Heart left ventricle (tissue), 16 donors: ENCODE data around the gene CFAP46. TPM values are rescaled to one million over a fixed set of nuclear protein-coding genes. Genes with fewer than 3 reads are reported as not detected.

Experiments used
- ATAC-seq, 4 donors: fragments of 200-7000 bp; cut with Tn5 transposase; one replicate each; pipeline ENCODE4 v1.9.1; 2020 to 2022; ENCODE audit warnings: moderate library complexity in 4 of 4, mild to moderate bottlenecking in 3 of 4, moderate number of reproducible peaks in 1 of 4
- DNase-seq, 5 donors: peaks; one replicate each; pipeline ENCODE4 v3.0.0-alpha.2; 2020
- H3K27ac ChIP-seq, 12 donors: fragments of 200-600 bp; sonication (generic) in 4 of 12; one replicate each; pipeline versions ENCODE4 v1.5.0 to v1.8.0; 2016 to 2022; ENCODE audit warnings: mild to moderate bottlenecking in 2 of 12
- H3K27me3 ChIP-seq, 9 donors: fragments of 200-600 bp; sonication (generic) in 2 of 9; one replicate each; pipeline versions ENCODE4 v1.5.1 to v1.8.0; 2016 to 2022; ENCODE audit warnings: mild to moderate bottlenecking in 3 of 9
- H3K36me3 ChIP-seq, 9 donors: fragments of 200-600 bp; sonication (generic) in 2 of 9; one replicate each; pipeline versions ENCODE4 v1.5.0 to v1.8.0; 2018 to 2022; ENCODE audit warnings: mild to moderate bottlenecking in 2 of 9
- H3K4me1 ChIP-seq, 12 donors: fragments of 200-600 bp; sonication (generic) in 4 of 12; one replicate each; pipeline versions ENCODE4 v1.5.0 to v1.8.0; 2016 to 2022; ENCODE audit warnings: mild to moderate bottlenecking in 3 of 12
- H3K4me3 ChIP-seq, 12 donors: fragments of 200-600 bp; sonication (generic) in 4 of 12; one replicate each; pipeline versions ENCODE4 v1.5.0 to v1.8.0; 2017 to 2022; ENCODE audit warnings: mild to moderate bottlenecking in 9 of 12, moderate library complexity in 4 of 12
- H3K9me3 ChIP-seq, 12 donors: fragments of 200-600 bp; sonication (generic) in 4 of 12; one replicate each; pipeline versions ENCODE4 v1.5.0 to v1.8.0; 2016 to 2022; ENCODE audit warnings: mild to moderate bottlenecking in 1 of 12
- CTCF ChIP-seq, 12 donors: fragments of 200-600 bp; sonication (generic) in 4 of 12; IDR thresholded peaks; one replicate each; pipeline versions ENCODE4 v1.5.0 to v1.8.0; 2018 to 2022; ENCODE audit warnings: antibody characterized with exemption in 12 of 12, mild to moderate bottlenecking in 5 of 12
- POLR2A ChIP-seq, 2 donors: fragments of 450-650 bp; IDR thresholded peaks; one replicate each; pipeline ENCODE4 v1.6.1; 2017; ENCODE audit warnings: antibody characterized with exemption in 2 of 2, mild to moderate bottlenecking in 2 of 2, moderate library complexity in 2 of 2
- WGBS, 4 donors: extraction: QIAGEN DNeasy Blood & Tissue Kit in 2 of 4; methylation state at CpG; one replicate each; pipeline versions ENCODE4 v1.1.5 to v1.1.7; 2013 to 2018; 5-methylcytosine and 5-hydroxymethylcytosine counted together
- intact Hi-C, 10 donors: fragments of 100-400 bp; cut with DNase I; formaldehyde crosslinking; loops; one replicate each; pipeline versions ENCODE4 v1.11.1 to v1.14.2; 2022
- polyA plus RNA-seq, 2 donors: library from polyadenylated mRNA; stranded (reverse); fragments of 200-250 nt; gene quantifications; one replicate each; pipeline ENCODE4 v1.2.3, GENCODE V29; 2013
- total RNA-seq, 9 donors: library from RNA; depleted of rRNA in 2 of 9; stranded (reverse); fragments of >200 nt in 2 of 9; fragmentation: NEBNext Ultra II Directional in 3 of 9; extraction: Animal tissue kit (Norgen Biotek cat#: 25700) in 3 of 9; gene quantifications; one replicate each; pipeline versions ENCODE4 v1.1.0 to v1.2.4, GENCODE V29; 2016 to 2023
- donor health status: ischemic (EF 13 %, LVEDD 7.1; RV severe dilation, severe dysfunction).
- donor health status: healthy with polysubstance abuse.
- donor health status: DM: no; HTN: yes; CAD: no.
- donor health status: DM: no; HTN: no; CAD: no.
- donor health status: ischemic (EF 25% LVEDD 6.9; RV normal size, moderate dysfunction).
- donor health status: ischemic (EF 25% LVEDD 5.7; RV mildly dilated, moderate dysfunction).
- donor health status: healthy.
- donor health status: DM: yes; HTN: yes; CAD: no.
- donor health status: ischemic (EF 35%, LVEDD 5.7; RV mildly dilated, moderate dysfunction).
- donor health status: nonischemic (EF 11% LVEDD 7.7; RV severe dilation, severe dysfunction).
- donor health status: DM: yes; HTN: yes; CAD: no.
- donor health status: PGD.
- donor health status: ischemic (EF 29% LVEDD 5.4; RV normal size, mild dysfunction).
- donor health status: nonischemic (EF 23%, LVEDD 6.1; RV moderate dilation, normal function).

Gene CFAP46
- total and polyA plus RNA-seq, 11 donors = 0.61 to 1.8 (median 0.95) TPM

DNA sequence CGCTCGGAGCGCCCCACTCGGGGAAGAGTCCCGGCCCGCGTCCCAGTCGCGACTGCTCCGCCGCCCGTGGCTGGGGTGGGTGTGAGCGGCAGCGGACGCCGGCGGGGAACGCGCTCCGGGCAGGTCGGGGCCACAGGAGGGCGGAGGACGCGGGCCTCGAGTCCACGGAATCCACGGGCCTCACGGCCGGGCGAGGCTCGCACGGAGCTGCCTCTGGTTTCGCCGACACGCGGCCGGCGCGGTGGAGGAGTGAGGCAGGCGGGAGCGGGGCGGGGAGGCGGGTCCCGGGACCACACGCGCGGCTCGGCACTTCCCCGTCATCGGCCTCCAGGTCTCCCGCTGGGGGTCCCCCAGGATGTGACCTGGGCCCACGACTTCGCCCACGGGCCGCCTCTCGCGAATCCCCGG lies 155.9 kb downstream of the CFAP46 start:
- peaks cover 0 to 23% (median 17%) of the 10 kb centered on the region in 9 donors for H3K36me3 ChIP-seq
- H3K27ac ChIP-seq = no peak overlapping the region
- ATAC-seq (no peak), DNase-seq (no peak)
- H3K4me1 ChIP-seq = peaks cover 0 to 47% (median 14%) of the 10 kb centered on the region in 12 donors
- 6 to 8% (median 7%) methylated on average over 19 to 58 of the region's 58 CpGs for WGBS, 4 donors
- H3K4me3 ChIP-seq = peak overlapping the region in 3 of 12 donors; percentile 4 to 20 (median 10)
- intact Hi-C loops = loop anchor here in 3 of 10 donors (5.0 kb wide), 1 partner anchor 129 kb away; no protein-coding TSS in a partner anchor
- H3K27me3 ChIP-seq = peaks cover 47 to 74% (median 70%) of the 10 kb centered on the region in 9 donors
- TF ChIP-seq CTCF (IDR thresholded peaks at IDR 0.05) (no peak), POLR2A (IDR thresholded peaks at IDR 0.05) (no peak)
- no peaks in the 10 kb centered on the region for H3K9me3 ChIP-seq

GRCh38 chr10:132785723-132786475 lies 156.5 kb downstream of the CFAP46 start, which contains the start of gene NKX6-2:
Gene NKX6-2, minus strand, starts transcription at chr10:132786147. Its CDS starts 199 bp downstream, at chr10:132785948.
- no peak for TF ChIP-seq POLR2A (IDR thresholded peaks at IDR 0.05)
- no peak for TF ChIP-seq CTCF (IDR thresholded peaks at IDR 0.05)
- intact Hi-C loops = loop anchor here in 3 of 10 donors (5.0 kb wide), 1 partner anchor 129 kb away; no protein-coding TSS in a partner anchor
- WGBS, 4 donors = 1 to 6% (median 1%) methylated on average over 16 to 119 of the region's 119 CpGs
- H3K27me3 ChIP-seq = peaks cover 47 to 73% (median 67%) of the 10 kb centered on the region in 9 donors
- ATAC-seq (no peak), DNase-seq (no peak)
- peaks cover 0 to 47% (median 14%) of the 10 kb centered on the region in 12 donors for H3K4me1 ChIP-seq
- H3K27ac ChIP-seq = no peak within 1 kb of the TSS
- peaks cover 0 to 28% (median 21%) of the 10 kb centered on the region in 9 donors for H3K36me3 ChIP-seq
- H3K4me3 ChIP-seq = peak within 1 kb of the TSS in 5 of 12 donors; percentile 0 to 32 (median 10)
- H3K9me3 ChIP-seq = no peaks in the 10 kb centered on the region

GRCh38 chr10:132784866-132785722 lies 157.3 kb downstream of the CFAP46 start:
- peak overlapping the region in 2 of 12 donors; percentile 19 to 32 for H3K4me3 ChIP-seq
- intact Hi-C loops = loop anchor here in 3 of 10 donors (5.0 kb wide), 1 partner anchor 128 kb away; no protein-coding TSS in a partner anchor
- H3K4me1 ChIP-seq = peaks cover 0 to 47% (median 14%) of the 10 kb centered on the region in 12 donors
- DNase-seq (no peak), ATAC-seq (no peak)
- H3K27ac ChIP-seq = no peak overlapping the region
- H3K9me3 ChIP-seq = no peaks in the 10 kb centered on the region
- peaks cover 47 to 71% (median 59%) of the 10 kb centered on the region in 9 donors for H3K27me3 ChIP-seq
- WGBS, 4 donors = 4 to 6% (median 5%) methylated on average over 37 to 111 of the region's 111 CpGs
- peaks cover 0 to 33% (median 24%) of the 10 kb centered on the region in 9 donors for H3K36me3 ChIP-seq
- TF ChIP-seq POLR2A (IDR thresholded peaks at IDR 0.05) (no peak), CTCF (IDR thresholded peaks at IDR 0.05) (no peak)
